ENCODE measurements around the gene CPED1. TPM values are rescaled to one million over a fixed set of nuclear protein-coding genes. Genes with fewer than 3 reads are reported as not detected.

CPED1 gene

DNA sequence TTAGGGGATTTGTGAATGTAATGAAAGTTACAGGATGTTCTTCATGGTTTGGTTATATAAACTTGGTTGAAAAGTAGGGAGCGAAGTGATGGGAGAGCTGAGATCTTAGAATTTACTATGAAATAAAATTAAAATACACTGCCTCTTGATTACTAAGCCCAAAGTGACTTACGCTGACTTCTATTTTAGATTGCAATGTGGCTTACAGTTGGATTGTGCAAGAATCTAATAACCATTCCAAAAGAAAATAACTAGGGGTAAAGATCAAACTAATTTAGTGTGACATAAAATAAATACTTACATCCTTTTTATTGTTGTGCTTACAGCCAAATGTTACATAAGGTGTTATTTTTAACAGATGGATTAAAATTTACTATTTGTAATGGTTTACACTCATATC lies 355.6 kb downstream of the CPED1 start:
- H3K9ac ChIP-seq (ENCODE audit: low read depth, low read length, poor library complexity) = no peak overlapping the region
- no peak overlapping the region for H2AFZ ChIP-seq (ENCODE audit: low read length)
- H3K36me3 ChIP-seq (replicated peaks in 1 of 2; ENCODE audit: control insufficient read depth in 2 of 2, insufficient read depth in 2 of 2, low read length in 2 of 2) = peaks cover 2 to 11% of the 10 kb centered on the region in 2 donors
- H2BK12ac ChIP-seq (ENCODE audit: low read length) = no peak overlapping the region
- no peak overlapping the region for H2BK5ac ChIP-seq (ENCODE audit: low read length)
- H3K4me1 ChIP-seq (ENCODE audit: control insufficient read depth in 2 of 2, insufficient read depth in 1 of 2, low read depth in 1 of 2, low read length in 2 of 2) = peaks cover 0 to 1% of the 10 kb centered on the region in 2 donors
- WGBS, 2 donors (ENCODE audit: extremely low coverage in 2 of 2, insufficient read length in 2 of 2, insufficient replicate concordance in 1 of 2) = no CpG with 5 or more reads among the region's 2 CpGs
- H3K27ac ChIP-seq (replicated peaks; ENCODE audit: low read length) = no peak overlapping the region
- no peak overlapping the region for H3K18ac ChIP-seq (ENCODE audit: low read length)
- no peak overlapping the region for H3K4ac ChIP-seq (ENCODE audit: low read length)
- no peak overlapping the region for H4K8ac ChIP-seq (ENCODE audit: low read depth, low read length)
- H3K4me2 ChIP-seq (ENCODE audit: insufficient read depth, low read length, poor library complexity, severe bottlenecking) = no peak overlapping the region
- H4K91ac ChIP-seq (ENCODE audit: low read depth, low read length, poor library complexity) = no peak overlapping the region
- DNase-seq (ENCODE audit: low spot score) = no peak
- no peak overlapping the region for H3K4me3 ChIP-seq (ENCODE audit: low read length in 2 of 2)
- H2BK15ac ChIP-seq (ENCODE audit: low read length) = no peak overlapping the region
- no peaks in the 10 kb centered on the region for H3K79me1 ChIP-seq (ENCODE audit: low read depth, low read length)
- H3K27me3 ChIP-seq (ENCODE audit: control insufficient read depth in 3 of 3, insufficient read depth in 3 of 3, low read depth in 1 of 3, low read length in 3 of 3) = no peaks in the 10 kb centered on the region
- H3K9me3 ChIP-seq (replicated peaks in 1 of 2; ENCODE audit: control insufficient read depth in 2 of 2, insufficient read depth in 1 of 2, low read depth in 1 of 2, low read length in 2 of 2) = no peaks in the 10 kb centered on the region
- no peak overlapping the region for H2BK120ac ChIP-seq (ENCODE audit: low read depth, low read length)
- H3K14ac ChIP-seq (ENCODE audit: low read length) = no peak overlapping the region
- H2AK5ac ChIP-seq (ENCODE audit: low read depth, low read length) = no peak overlapping the region
- H3K23ac ChIP-seq (ENCODE audit: low read depth, low read length, poor library complexity) = no peak overlapping the region

DNA sequence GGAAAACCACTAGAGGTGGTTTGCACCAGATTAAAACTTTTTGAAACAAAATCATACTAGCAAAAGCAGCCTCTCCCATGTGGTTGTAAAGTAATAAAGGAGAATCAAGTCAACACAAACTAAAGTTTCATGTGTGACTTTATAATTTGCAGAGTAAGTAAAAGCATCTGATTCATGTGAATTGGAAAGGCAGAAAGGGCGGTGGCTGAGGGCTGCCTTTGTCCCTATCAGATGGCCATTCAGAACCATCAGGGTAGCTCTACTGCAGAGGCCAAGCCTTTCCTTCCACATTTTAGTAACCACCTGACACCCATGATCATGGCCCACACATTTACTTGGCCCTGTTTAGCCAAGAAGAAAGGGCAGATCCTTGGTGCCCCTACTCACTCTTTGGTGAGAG lies 356.0 kb downstream of the CPED1 start:
- no peak overlapping the region for H2AK5ac ChIP-seq (ENCODE audit: low read depth, low read length)
- H3K4me2 ChIP-seq (ENCODE audit: insufficient read depth, low read length, poor library complexity, severe bottlenecking) = no peak overlapping the region
- no peak overlapping the region for H3K4ac ChIP-seq (ENCODE audit: low read length)
- no peak for DNase-seq (ENCODE audit: low spot score)
- no peak overlapping the region for H2BK15ac ChIP-seq (ENCODE audit: low read length)
- H3K9ac ChIP-seq (ENCODE audit: low read depth, low read length, poor library complexity) = no peak overlapping the region
- no peaks in the 10 kb centered on the region for H3K79me1 ChIP-seq (ENCODE audit: low read depth, low read length)
- no peaks in the 10 kb centered on the region for H3K9me3 ChIP-seq (replicated peaks in 1 of 2; ENCODE audit: control insufficient read depth in 2 of 2, insufficient read depth in 1 of 2, low read depth in 1 of 2, low read length in 2 of 2)
- no peak overlapping the region for H3K23ac ChIP-seq (ENCODE audit: low read depth, low read length, poor library complexity)
- H3K4me1 ChIP-seq (ENCODE audit: control insufficient read depth in 2 of 2, insufficient read depth in 1 of 2, low read depth in 1 of 2, low read length in 2 of 2) = peaks cover 0 to 1% of the 10 kb centered on the region in 2 donors
- no peak overlapping the region for H4K8ac ChIP-seq (ENCODE audit: low read depth, low read length)
- no peak overlapping the region for H3K14ac ChIP-seq (ENCODE audit: low read length)
- H2AFZ ChIP-seq (ENCODE audit: low read length) = no peak overlapping the region
- no peaks in the 10 kb centered on the region for H3K27me3 ChIP-seq (ENCODE audit: control insufficient read depth in 3 of 3, insufficient read depth in 3 of 3, low read depth in 1 of 3, low read length in 3 of 3)
- no peak overlapping the region for H3K18ac ChIP-seq (ENCODE audit: low read length)
- no peak overlapping the region for H4K91ac ChIP-seq (ENCODE audit: low read depth, low read length, poor library complexity)
- H2BK5ac ChIP-seq (ENCODE audit: low read length) = no peak overlapping the region
- peaks cover 2 to 11% of the 10 kb centered on the region in 2 donors for H3K36me3 ChIP-seq (replicated peaks in 1 of 2; ENCODE audit: control insufficient read depth in 2 of 2, insufficient read depth in 2 of 2, low read length in 2 of 2)
- no peak overlapping the region for H3K27ac ChIP-seq (replicated peaks; ENCODE audit: low read length)
- no CpG with 5 or more reads among the region's 1 CpG for WGBS, 2 donors (ENCODE audit: extremely low coverage in 2 of 2, insufficient read length in 2 of 2, insufficient replicate concordance in 1 of 2)
- H3K4me3 ChIP-seq (ENCODE audit: low read length in 2 of 2) = no peak overlapping the region
- no peak overlapping the region for H2BK120ac ChIP-seq (ENCODE audit: low read depth, low read length)
- no peak overlapping the region for H2BK12ac ChIP-seq (ENCODE audit: low read length)

Small RNA genes within 50 kb of the gene (small RNA-seq; reads per million reads assigned to genes)
- gene HMGN1P18 (ENCODE audit: insufficient read depth) = not detected
- not detected for gene RNA5SP240 (ENCODE audit: insufficient read depth)
- not detected for gene RNA5SP241 (ENCODE audit: insufficient read depth)
- not detected for gene RNU6-517P (ENCODE audit: insufficient read depth)
